ENCODE data around the gene GRIN1. TPM values are rescaled to one million over a fixed set of nuclear protein-coding genes. Genes with fewer than 3 reads are reported as not detected.

The GRIN1 gene
- total RNA-seq, 1 experiment from 2014 or later, result not detected

DNA sequence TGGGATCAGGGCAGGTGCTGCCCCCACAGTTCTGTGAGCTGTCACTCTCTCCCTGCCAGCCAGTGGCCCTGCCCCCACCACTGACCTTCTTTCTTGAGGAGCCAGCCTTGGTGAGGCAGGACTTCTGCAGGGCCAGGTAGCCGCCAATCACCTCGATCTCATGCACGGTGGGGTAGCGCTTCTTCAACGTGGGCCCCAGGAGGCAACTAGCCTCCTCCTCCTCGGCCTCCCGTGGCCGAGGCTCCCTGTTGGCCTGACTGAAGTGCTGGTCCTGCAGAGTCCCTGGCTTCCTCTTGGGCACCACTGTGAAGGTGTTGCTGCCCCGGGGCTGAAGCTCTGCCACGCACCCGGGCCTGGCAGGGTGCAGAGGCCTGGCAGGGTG is 59.9 kb downstream of the GRIN1 start:
- in situ Hi-C loops (cut with HindIII; ENCODE audit: low sequenced_read_pairs), result no loop called here

DNA sequence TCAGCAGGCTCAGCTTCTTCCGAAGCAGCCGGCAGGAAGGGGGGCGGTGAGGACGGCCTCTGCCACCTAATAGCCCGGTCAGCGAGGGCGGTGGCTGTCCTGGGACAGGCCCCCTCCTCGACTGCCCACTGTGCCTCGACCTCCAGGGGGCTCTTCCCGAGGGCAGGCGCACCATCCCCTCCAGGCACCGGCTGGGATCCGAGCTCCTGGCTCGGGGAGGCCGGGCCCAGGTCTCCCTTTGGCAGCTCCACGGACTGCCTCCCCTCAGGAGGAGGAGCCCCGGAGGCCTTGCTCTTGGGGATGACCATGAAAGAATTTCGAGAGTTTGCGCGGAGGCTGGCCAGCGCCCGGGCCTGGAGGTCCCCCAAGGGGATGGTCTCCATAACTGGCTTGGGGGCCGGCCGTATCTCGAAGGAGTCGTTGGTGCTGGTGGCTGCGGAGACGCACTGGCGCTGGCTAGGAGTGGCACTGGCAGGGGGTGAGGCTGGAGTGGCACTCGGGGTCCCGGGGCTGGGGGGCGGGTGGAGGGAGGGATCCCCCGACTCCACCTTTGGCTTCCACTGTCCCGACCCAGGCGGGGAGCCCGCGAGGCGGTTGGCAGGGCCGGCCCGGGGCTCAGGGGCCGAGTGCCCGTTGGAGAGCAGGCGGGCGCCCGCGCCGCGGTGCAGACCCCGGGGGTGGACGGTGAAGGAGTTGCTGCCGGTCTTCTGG is 60.6 kb downstream of the GRIN1 start:
- no peak for DNase-seq (ENCODE audit: low spot score)
- in situ Hi-C loops (cut with HindIII; ENCODE audit: low sequenced_read_pairs), result no loop called here

More for the DNA sequence above, 59.9 kb downstream of the GRIN1 start:
- DNase-seq (ENCODE audit: low spot score), result peak; percentile 87

DNA sequence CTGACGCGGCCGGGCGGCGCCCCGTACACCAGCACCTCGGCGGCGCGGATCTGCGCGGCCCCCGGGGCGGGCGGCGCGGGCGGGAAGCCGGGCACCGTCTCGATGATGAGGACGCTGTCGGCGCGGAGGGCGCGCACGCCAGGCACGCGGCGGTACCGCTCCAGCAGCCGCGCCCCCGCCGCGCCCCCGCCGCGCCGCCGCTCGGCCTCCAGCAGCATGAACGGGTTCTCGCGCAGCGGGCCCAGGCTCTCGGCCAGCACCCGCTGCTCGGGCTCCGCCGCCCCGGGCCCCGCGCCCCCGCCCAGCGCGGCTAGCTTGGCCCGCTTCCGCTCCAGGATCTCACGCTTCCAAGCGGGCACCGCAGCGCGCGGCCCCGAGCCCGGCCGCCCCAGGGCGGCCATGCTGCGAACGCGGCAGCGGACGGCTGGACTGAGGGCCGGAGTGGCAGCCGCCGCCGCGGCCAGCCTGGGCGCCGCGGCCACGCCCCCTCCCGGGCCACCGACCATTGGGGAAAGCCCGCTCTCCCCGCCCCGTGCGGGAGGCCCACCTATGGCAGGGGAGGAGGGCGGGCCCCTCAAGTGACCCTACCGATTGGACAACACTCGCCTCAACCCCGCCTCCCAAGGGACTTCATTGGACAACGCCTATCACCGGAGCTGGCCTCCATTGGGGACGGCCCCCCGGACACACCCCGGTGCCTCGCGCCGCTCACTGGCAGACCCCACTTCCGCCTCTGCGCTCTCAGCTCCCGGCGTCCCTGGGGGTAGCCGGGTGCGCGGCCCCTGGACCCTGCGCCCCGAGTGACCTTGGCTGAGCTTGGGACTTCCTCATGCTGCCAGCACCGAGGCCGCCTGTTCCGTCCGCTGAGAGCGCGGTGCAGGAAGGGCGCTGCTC is 61.6 kb downstream of the GRIN1 start, which contains the start of gene TPRN:
TSS of gene TPRN (minus strand) at position 431 of the 894 bp plus-strand sequence. CDS start at position 401, 30 bp downstream.
- peak; percentile 99 for DNase-seq (ENCODE audit: low spot score)
- in situ Hi-C loops (cut with HindIII; ENCODE audit: low sequenced_read_pairs), result no loop called here

DNA sequence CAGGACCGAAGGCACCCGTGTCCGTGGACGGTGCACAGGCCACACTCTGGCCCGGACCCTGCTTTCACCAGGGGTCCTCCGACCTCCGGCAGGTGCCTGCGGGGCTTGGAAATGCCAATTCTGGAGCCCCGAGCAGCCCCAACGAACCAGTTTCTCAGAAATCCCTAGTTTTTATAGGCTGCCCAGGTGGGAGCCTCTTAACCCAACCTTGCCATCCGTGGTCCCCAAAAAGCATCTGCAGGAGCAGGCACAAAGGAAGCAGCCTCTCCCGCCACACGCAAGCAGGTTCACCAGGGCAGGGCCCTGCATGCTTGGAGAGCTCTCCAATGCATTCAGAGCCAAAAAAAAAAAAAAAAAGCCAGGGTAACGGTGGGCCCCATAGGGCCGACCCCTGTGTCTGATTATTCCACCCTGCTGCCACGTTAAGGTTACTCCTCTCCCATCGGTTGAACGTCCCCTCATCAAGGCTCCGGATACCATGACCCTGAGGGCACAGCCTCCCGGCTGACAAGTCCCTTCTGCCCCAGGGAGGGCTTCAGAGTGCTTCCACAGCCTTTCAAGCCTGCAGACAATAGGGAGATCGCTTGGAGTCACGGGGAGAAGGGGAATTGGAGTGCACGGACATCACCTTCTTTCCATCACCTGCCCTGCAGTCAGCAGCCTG is 62.4 kb downstream of the GRIN1 start:
- no peak for DNase-seq (ENCODE audit: low spot score)
- in situ Hi-C loops (cut with HindIII; ENCODE audit: low sequenced_read_pairs), result no loop called here

DNA sequence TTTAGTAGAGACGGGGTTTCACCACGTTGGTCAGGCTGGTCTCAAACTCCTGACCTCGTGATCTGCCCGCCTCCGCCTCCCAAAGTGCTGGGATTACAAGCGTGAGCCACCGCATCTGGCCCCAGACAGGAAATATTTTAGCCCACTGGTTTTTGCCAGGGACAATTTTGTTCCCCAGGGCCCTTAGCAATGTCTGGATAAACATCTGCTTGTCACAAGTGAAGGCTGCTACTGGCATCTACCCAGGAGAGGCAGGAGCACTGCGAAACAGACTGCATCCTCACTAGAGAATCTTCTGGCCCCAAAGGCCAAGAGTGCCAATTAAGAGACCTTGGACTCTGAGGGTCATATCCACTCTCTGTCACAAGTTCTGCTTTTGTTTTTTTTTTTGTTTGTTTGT is 64.0 kb downstream of the GRIN1 start:
- DNase-seq (ENCODE audit: low spot score), result no peak
- in situ Hi-C loops (cut with HindIII; ENCODE audit: low sequenced_read_pairs), result no loop called here

DNA sequence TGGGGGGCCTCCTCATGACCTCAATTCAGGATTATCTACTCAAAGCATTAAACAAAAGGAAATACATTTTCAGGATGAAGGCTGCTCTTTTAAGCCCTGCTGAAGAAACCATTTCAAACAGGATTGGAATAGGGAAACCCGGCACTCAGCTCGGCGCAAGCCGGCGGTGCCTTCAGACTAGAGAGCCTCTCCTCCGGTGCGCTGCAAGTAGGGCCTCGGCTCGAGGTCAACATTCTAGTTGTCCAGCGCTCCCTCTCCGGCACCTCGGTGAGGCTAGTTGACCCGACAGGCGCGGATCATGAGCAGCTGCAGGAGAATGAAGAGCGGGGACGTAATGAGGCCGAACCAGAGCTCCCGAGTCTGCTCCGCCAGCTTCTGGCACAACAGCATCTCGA is 65.8 kb downstream of the GRIN1 start:
- in situ Hi-C loops (cut with HindIII; ENCODE audit: low sequenced_read_pairs), result no loop called here
- DNase-seq (ENCODE audit: low spot score), result no peak

DNA sequence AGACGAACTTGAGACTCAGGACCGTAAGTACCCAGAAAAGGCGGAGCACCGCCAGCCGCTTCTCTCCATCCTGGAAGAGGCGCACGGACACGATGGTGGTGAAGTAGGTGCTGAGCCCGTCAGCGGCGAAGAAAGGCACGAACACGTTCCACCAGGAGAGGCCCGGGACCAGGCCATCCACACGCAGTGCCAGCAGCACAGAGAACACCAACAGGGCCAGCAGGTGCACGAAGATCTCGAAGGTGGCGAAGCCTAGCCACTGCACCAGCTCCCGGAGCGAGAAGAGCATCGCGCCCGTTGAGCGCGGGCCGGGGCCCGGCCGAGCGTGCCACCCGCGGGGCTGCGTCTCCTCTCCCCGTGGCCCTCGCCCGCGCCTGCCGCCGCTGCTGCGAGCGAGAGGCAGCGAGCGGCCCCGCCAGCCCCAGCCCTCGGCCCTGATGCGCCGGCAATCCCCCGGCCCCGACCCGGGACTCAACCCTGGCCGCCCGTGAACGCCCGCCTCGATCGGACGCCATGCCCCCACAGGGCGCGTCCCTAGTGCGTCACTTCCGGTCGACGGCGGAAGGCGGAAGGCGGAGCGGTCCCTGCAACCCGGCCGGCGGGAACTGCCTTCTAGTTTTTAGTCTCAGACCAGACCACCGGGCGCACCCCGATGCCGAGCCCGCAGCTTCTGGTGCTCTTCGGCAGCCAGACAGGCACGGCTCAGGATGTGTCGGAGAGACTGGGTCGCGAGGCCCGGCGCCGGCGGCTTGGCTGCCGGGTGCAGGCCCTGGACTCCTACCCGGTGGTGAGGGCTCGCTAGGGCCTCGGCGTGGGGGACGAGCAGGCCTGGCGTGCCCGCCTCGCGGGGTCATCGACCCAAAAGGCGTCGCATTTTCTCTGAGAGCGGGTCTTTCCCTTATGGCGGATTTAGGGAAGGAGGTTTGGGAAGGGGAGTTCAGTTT is 66.4 kb downstream of the GRIN1 start, which contains the start of the genes NDOR1 and TMEM203:
TSS of gene NDOR1 (plus strand) at position 575 of the 944 bp plus-strand sequence. CDS start at position 653, 78 bp downstream.
TSS of gene TMEM203 (minus strand) at position 523 of the 944 bp plus-strand sequence. CDS start at position 289, 234 bp downstream.
- in situ Hi-C loops (cut with HindIII; ENCODE audit: low sequenced_read_pairs), result no loop called here
- DNase-seq (ENCODE audit: low spot score), result peak; percentile 89

DNA sequence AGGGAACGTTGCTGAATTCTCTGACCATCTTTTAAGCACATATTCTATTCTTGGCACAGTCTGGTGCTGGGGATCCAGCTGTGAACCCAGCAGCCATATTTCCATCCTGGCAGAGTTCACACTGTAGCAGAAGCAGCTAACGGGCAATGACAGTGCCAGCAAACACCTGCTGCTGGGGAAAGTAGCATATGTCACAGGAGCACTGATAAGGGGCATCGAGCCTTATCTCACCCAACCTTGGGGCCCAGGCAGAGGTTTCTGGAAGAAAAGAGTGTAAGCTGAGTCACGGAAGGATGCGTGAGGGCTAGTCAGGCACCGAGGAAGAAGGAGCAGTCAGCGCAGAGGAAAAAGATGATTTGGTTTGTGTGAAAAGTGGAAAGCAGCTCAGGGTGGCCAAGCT is 67.6 kb downstream of the GRIN1 start:
- in situ Hi-C loops (cut with HindIII; ENCODE audit: low sequenced_read_pairs), result no loop called here
- no peak for DNase-seq (ENCODE audit: low spot score)

DNA sequence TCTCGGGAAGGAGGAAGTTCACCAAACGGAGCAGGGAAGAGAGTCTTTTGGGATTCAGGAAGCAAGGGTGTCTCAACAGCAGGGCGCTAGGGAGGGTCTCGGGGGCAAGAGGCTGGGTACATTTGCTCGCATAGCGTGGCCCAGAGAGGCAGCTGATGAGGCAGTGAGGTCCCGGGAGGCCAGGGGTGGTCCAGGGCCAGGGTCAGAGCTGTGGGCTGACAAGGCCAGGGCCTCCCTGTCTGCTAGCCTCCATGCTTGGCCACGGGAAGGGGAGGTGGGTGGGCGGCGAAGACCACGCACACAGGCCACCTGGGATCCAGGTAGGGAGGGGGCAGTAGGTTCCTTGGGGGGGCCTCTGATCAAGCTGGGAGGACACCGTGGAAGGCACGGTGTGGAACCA is 72.6 kb downstream of the GRIN1 start:
- in situ Hi-C loops (cut with HindIII; ENCODE audit: low sequenced_read_pairs), result no loop called here

DNA sequence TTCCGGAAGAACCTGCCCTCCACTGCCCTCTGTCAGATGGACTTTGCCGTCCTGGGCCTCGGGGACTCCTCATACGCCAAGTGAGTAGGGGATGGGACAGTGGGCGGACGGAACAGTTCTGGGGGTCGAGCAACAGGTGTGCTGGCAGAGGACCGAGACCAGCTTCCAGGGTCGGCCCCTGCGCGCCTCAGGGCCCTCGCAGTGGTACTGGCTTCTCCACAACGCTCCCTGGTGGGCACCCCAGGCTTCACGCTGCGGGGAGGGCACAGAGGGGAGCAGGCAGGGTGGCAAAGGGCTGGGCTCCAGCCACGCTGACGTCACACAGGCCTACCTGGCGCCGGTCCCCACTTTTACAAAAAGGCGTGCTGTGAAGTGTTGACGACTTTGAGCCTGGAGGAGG is 73.6 kb downstream of the GRIN1 start:
- in situ Hi-C loops (cut with HindIII; ENCODE audit: low sequenced_read_pairs), result no loop called here
- DNase-seq (ENCODE audit: low spot score), result no peak

More for the DNA sequence above, 72.6 kb downstream of the GRIN1 start:
- DNase-seq (ENCODE audit: low spot score), result no peak

DNA sequence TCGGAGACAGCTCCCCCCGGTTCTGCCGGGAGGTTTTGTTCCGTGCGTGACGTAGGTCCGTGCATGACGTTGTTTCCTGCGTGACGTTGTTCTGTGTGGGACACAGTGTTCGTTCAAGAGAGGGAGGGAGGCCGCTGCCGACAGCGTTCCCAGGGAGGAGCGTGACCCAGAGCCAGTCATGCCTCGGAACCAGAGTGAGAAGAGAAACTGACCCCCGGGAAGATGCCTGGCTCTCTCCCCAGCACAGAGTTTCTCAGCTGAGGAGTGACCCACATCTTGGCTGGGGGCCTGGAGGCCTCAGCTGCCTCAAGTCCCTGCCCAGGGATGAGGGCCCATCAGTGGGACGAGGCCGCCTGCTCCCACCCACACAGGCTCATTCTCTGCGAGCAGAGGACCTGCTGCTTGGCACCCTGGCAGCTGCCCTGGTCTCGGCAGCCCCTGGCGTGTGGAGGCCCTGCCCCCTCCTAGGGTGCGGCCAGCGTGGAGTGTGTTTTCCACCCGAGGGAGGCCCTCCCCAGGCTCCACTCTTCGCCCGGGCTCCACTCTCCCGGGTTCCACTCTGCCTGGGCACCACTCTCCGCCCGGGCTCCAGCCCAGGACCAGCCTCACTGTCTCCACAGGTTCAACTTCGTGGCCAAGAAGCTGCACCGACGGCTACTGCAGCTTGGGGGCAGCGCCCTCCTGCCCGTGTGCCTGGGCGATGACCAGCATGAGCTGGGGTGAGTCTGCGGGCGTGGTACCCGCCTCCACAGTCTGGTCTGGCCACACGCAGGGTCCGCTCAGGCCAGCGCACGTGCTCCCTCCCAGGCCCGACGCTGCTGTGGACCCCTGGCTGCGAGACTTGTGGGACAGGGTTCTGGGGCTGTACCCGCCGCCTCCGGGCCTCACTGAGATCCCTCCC is 74.5 kb downstream of the GRIN1 start:
- no peak for DNase-seq (ENCODE audit: low spot score)
- in situ Hi-C loops (cut with HindIII; ENCODE audit: low sequenced_read_pairs), result no loop called here

DNA sequence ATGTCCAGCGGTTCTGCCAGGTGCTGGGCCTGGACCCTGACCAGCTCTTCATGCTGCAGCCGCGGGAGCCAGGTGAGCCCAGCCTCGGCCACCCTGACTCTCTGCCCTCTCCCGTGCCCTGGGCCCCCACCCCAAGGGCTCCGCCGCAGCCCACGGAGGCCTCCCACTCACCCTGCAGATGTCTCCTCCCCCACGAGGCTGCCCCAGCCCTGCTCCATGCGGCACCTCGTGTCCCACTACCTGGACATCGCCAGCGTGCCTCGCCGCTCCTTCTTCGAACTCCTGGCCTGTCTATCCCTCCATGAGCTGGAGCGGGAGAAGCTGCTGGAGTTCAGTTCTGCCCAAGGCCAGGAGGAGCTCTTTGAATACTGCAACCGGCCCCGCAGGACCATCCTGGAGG is 75.7 kb downstream of the GRIN1 start:
- DNase-seq (ENCODE audit: low spot score), result no peak
- in situ Hi-C loops (cut with HindIII; ENCODE audit: low sequenced_read_pairs), result no loop called here

DNA sequence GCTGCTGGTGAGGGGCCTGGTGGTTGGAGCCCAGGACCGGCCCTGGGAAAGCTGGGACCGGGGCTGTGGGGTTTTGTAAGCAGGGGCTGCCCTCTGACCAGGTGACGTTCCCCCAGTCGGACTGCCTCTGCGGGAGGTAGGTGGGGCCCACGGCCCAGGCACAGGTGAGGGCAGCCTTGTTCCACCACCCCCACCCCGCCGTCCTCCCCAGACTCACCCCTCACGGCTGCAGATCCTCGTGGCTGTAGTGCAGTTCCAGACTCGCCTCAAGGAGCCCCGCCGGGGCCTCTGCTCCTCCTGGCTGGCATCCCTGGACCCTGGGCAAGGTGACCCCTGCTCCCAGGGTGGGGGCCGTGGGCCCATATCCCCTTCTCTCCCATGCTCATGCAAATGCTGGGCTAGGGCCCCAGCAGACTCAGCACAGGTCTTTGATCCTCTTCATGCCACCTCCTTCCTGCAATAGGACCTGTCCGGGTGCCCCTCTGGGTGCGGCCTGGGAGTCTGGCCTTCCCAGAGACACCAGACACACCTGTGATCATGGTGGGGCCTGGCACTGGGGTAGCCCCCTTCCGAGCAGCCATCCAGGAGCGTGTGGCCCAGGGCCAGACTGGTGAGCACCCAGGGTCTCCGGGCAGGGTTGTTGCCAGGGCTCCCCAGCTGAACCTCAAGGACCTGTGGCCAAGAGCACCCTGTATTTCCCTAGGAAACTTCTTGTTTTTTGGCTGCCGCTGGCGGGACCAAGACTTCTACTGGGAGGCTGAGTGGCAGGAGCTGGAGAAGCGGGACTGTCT is 76.4 kb downstream of the GRIN1 start:
- DNase-seq (ENCODE audit: low spot score), result no peak
- in situ Hi-C loops (cut with HindIII; ENCODE audit: low sequenced_read_pairs), result no loop called here

DNA sequence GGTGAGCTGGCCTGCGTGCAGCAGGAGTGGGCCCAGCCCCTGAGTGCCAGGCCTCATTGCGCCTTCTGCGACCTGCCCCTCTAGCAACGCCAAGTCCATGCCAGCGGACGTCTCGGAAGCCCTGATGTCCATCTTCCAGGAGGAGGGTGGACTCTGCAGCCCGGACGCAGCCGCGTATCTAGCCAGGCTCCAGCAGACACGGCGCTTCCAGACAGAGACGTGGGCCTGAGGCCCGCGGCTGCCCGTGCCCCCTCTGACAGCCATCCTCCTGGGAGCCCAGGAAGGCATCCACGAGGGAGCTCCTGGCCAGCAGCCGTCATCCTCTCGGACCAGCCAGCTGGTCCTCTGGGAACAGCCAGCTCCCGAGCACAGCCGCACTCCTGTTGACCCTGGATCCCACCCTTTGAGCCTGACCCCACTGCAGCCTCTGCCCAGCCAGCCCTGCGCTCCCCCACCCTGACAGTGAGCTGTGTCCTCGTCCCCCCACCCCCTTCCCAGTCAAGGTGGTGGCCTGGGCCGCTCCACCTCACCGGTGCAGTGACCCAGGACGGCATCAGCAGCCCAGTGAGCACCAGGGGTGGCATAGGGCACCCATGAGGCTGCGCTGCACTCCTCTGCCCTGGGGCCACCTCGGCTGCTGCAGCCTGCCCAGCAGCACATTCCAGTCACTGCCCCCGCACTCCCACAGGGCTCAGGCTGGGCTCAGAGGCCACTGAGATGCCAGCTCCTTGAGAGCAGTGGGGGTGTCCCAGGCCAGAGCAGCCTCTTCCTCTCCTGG is 77.4 kb downstream of the GRIN1 start:
- in situ Hi-C loops (cut with HindIII; ENCODE audit: low sequenced_read_pairs), result no loop called here
- no peak for DNase-seq (ENCODE audit: low spot score)

DNA sequence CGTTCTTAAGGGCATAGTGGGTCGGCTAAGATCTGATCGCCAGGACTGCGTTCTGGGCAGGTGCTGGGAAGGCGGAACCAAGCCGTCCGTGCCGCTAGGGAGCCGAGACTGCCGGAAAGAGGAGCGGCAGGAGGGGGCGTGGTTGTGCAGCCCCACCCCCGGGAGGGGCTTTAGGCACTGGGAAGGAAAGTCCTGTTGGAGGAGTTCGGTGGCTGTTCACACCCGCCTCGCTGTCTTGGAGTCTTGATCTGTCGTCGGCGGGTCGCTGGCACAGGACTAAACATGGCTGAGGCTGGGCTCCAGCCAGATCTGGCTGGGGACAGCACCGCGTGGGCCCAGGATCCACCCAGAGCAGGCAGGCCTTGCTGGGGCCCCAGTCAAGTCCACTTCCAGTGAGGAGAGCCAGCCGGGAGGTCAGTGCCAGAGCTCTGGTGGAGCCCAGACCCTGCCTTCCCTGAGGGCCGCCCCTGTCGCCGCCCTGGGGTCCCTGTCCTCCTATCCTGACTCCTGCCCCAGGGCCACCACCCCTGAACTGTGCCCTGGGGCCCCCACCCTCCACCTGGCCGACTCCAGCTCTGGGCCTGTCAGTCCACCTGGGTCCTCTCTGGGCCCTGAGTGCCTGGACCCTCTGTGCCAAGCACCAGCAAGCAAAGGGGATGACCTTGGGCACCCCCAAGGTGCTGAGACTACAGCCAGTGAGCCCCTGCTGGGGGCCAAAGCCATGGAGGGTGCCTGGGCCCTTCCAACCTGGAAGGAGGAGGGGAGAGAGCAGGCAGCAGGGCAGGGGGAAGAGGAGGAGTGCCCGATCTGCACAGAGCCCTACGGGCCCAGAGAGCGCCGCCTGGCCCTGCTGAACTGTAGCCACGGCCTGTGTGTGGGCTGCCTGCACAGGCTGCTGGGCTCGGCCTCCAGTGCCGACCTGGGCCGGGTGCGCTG is 78.6 kb downstream of the GRIN1 start:
- in situ Hi-C loops (cut with HindIII; ENCODE audit: low sequenced_read_pairs), result no loop called here
- DNase-seq (ENCODE audit: low spot score), result no peak
